Epithelial cell of alveolus of lung (primary cell): Measurements from ENCODE around the gene RXRB. TPM values are rescaled to one million over a fixed set of nuclear protein-coding genes. Genes with fewer than 3 reads are reported as not detected.

Experiments used
- total RNA-seq: library from RNA; depleted of rRNA; stranded (reverse); fragments of >200 nt; gene quantifications from 2 replicates; pipeline ENCODE4 v1.2.1, GENCODE V29; 2015

The RXRB gene
- 18.2 and 30.1 TPM in 2 replicates for total RNA-seq

DNA sequence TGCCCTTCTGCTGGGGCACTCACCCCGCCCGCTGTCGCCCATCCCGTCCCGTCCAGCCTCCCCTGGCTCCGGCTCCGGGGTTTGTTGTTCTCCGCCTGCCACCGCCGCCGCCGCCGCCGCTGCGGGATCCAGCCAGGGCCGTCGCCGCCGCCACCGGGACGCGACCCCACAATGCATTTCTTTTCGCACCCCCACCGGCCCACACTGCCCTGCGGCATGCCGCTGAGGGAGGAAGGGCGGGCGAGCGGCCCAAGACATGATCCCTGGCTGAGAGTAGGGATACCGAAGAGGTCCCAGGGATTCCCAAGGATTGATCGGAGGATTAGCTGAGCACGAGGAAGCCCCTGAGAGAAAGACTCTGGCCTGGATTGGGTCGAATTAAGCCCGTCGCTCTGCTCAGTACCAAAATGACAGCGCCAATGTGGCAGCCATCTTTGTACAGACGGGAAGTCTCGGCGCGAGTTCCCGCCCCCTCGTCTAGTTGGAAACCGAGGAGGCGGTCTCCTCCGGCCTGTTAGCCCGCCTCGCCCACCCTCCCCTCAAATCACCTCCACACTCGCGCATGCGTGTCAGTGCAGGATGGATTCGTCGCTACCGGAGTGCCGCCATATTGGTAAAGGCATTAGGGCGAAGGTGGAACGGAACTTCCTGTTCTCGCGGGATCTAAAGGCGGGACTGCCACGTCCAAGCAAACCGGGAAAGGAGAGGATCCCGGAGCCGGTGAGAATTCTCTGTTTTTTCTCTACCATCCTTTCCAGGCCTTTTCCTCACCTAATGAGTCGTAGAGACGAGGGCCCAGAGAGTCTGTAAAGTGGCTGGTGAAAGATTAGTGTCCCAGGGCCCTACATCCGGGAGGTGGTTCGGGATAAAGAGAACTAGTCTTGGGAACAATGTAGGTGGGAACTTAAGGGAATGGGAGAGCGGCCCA is at the start of gene RXRB, which contains the start of gene SLC39A7:
RXRB (minus strand) TSS at position 447 of the 928 bp plus-strand sequence; CDS start at position 258, 189 bp downstream.
SLC39A7 (plus strand) TSS at position 649 of the 928 bp plus-strand sequence. CDS start 379 bp downstream, outside the sequence.

DNA sequence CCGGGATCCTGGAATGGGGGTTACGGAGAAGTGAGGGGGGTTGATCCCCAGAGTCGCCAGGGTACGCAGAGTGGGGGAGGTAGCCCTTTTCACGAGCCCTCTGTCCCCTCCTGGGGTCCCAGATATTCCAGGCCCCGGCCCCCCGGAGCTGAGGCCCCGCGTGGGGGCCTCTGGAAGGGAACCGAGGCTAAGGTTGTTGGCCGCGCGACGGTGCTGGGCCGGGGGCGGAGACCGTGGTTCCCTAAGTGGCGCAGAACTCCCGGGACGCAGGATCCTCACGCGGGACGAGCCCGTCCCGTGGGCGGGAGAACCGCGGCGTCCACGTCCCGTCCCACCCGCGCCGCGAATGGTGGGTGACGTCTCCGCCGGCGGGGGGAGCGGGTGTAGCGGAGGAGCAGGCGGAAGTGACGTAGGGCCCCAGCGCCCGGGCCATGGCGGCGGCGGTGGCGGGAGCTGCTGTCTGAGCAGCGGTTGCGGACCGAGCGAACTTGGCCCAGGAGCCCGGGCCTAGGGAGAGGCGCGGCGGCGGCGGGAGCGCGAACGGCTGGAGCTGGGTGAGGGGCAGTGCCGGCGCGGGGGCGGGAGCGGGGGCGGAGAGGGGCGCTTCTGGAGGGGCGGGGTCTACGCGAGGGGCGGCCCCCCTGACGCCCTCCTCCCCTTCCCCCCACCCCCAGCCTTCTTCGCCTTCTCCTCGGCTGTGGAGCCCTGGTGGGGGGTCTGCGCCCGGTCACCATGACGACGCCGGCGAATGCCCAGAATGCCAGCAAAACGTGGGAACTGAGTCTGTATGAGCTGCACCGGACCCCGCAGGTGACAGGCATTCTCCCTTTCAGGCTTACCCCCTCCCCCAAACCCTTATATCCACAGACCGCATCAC is 7.9 kb upstream of the RXRB start, which contains the start of gene RING1:
RING1 (plus strand) TSS at position 410 of the 877 bp plus-strand sequence; CDS start at position 733, 323 bp downstream.

DNA sequence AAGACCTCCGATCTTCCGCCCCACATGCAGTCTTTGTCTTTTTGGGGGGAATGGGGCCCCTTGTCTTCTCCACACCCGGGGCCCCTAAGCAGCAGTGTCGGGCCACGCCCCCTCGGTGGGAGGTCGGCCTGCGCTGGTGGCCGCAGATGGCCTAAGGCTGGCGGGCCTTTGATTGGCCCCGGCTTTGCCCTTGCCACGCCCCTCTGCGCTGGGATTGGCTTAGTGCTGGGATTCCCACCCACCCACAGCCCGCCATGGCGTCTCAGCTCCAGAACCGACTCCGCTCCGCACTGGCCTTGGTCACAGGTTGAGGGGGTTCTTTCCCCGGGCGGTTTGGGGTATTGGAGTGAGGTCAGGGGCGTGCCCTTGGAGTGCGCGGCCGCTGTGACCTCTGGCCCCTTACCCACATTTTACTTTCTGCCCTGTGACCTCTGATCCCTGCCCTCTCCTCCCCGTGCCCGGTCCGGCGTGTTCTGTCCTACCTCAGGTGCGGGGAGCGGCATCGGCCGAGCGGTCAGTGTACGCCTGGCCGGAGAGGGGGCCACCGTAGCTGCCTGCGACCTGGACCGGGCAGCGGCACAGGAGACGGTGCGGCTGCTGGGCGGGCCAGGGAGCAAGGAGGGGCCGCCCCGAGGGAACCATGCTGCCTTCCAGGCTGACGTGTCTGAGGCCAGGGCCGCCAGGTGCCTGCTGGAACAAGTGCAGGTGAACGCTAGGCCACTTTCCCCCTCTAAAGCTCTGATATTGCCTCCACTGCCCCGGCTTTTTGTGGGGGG is 4.1 kb upstream of the RXRB start, which contains the start of gene HSD17B8:
HSD17B8 (plus strand) TSS at position 241 of the 776 bp plus-strand sequence; CDS start at position 255, 14 bp downstream.

DNA sequence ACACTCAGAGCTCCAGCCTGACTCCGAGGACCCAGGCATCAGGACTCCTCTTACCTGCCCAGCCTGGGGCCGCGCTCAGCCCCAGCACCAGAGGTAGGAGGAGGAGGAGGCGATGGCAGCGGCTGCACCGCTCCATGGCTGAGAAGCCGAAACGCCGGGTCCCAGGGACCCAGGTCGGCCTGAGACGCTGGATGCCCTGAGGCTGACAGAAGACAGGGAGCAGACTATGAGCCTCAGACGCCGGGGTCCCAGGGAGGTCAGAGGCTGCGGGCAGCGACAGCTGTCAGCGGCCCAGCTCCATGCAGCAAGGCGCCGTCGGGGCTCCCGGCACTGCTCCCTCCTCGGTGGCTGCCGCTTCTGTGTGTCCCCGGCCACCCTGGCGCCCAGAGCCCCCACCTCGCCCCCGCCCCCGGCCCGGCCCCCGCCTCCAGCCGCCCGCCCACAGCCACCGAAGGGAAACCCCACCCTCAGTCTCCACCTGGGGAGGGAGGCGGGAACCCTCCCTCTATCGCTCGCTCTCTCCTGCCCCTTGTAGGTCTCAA is 8.3 kb downstream of the RXRB start, which contains the start of gene COL11A2:
COL11A2 (minus strand) TSS at position 363 of the 542 bp plus-strand sequence; CDS start at position 136, 227 bp downstream.

Other genes with a start within 250 kb of the RXRB start
- 1.0 and 9.3 TPM in 2 replicates for gene HLA-DMA, start 247.6 kb downstream of the RXRB start, total RNA-seq
- 68.0 and 115 TPM in 2 replicates for gene BRD2, start 232.1 kb downstream of the RXRB start, total RNA-seq
- gene HLA-DOA, start 191.1 kb downstream of the RXRB start, total RNA-seq: 0.16 TPM in 1 of 2 replicates, not detected in the other
- 1.3 and 1.8 TPM in 2 replicates for gene HLA-DPA1, start 127.0 kb downstream of the RXRB start, total RNA-seq
- 20.7 and 48.1 TPM in 2 replicates for gene HLA-DPB1, start 124.7 kb downstream of the RXRB start, total RNA-seq
- gene COL11A2, start 8.2 kb downstream of the RXRB start, total RNA-seq: 0.16 TPM in 1 of 2 replicates, not detected in the other
- 125 and 202 TPM in 2 replicates for gene SLC39A7, start 202 bp upstream of the RXRB start, total RNA-seq
- gene HSD17B8, start 4.0 kb upstream of the RXRB start, total RNA-seq: 4.9 and 16.4 TPM in 2 replicates
- 17.8 and 22.0 TPM in 2 replicates for gene RING1, start 7.8 kb upstream of the RXRB start, total RNA-seq
- gene VPS52, start 71.2 kb upstream of the RXRB start, total RNA-seq: 26.1 and 26.4 TPM in 2 replicates
- gene RPS18, start 71.4 kb upstream of the RXRB start, total RNA-seq: 6,636 and 7,005 TPM in 2 replicates
- 3.6 and 6.8 TPM in 2 replicates for gene B3GALT4, start 76.5 kb upstream of the RXRB start, total RNA-seq
- gene WDR46, start 88.6 kb upstream of the RXRB start, total RNA-seq: 52.8 and 61.5 TPM in 2 replicates
- 47.4 and 68.0 TPM in 2 replicates for gene PFDN6, start 88.9 kb upstream of the RXRB start, total RNA-seq
- 36.6 and 37.5 TPM in 2 replicates for gene RGL2, start 98.3 kb upstream of the RXRB start, total RNA-seq
- gene TAPBP, start 113.4 kb upstream of the RXRB start, total RNA-seq: 101 and 167 TPM in 2 replicates
- 17.6 and 20.3 TPM in 2 replicates for gene ZBTB22, start 117.1 kb upstream of the RXRB start, total RNA-seq
- 35.0 and 54.7 TPM in 2 replicates for gene DAXX, start 122.3 kb upstream of the RXRB start, total RNA-seq
- 13.1 and 31.4 TPM in 2 replicates for gene KIFC1, start 191.2 kb upstream of the RXRB start, total RNA-seq
- gene PHF1, start 210.3 kb upstream of the RXRB start, total RNA-seq: 20.2 and 20.4 TPM in 2 replicates
- gene CUTA, start 217.4 kb upstream of the RXRB start, total RNA-seq: 205 and 287 TPM in 2 replicates
- 3.5 and 13.7 TPM in 2 replicates for gene SYNGAP1, start 219.4 kb upstream of the RXRB start, total RNA-seq